Measurements from ENCODE around the gene PDC.
A peak's percentile ranks its signal among the peaks of the same experiment; 100 is the strongest.

The PDC gene

DNA sequence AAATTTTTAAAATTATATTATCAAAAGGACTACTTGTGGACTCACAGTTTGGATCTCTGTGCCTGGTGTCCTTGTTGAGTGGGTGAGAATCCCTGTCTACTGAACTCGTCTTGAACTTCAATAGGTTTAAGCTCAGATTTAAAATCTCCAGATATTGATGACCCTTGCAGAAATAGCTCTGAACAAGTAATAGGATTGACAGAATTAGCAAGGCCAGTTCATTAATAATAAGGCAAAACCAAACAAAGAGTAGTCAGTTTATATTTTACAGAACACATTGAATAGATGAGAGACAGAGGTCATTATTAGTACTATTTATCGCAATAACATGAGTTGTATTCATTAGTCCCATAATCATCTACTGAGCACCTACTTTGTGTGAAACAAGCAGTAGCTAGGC lies at the start of gene PDC:
TSS of gene PDC (minus strand) at position 101 of the 400 bp plus-strand sequence. CDS start 11,655 bp downstream, outside the sequence.
- DNase-seq (ENCODE audit: low read depth) = no peak

DNA sequence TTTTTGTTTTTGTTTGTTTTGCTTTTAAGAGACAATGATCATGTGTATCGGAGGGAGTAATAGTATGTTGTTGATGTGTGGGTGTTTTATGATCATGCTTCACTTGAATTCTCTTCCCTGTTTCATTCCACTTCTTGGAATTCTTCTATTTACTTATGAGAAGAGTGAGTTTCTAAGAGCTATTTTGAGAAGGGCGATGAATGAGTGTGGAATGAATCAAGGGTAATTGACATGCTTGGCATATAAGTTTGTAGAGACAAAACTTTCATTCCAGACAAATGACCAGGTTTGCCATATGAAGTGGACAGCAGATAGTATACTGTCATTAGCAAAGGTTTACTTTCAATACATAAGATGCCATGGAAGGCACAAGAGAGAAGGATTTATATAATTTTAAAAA lies 42.3 kb upstream of the PDC start:
- peak; percentile 30 for DNase-seq (ENCODE audit: low read depth)

DNA sequence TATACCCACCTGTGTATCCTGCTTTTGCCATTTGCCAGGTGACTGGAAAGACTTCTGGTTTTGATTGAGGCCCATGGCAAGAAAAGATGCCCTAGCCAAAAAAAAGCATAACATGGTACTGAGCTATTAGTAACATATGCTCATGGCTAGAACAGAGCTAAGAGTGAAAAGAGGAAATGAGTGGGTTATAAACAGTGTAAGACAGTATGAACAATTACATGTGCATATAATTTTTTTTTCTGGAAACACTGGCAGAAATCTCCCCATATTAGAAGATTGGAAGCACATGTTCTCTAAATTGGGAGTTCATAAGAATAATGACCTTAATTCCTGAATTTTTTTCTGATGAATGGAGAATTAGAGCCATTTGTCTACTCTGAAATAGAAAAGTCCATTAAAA lies 41.2 kb upstream of the PDC start:
- no peak for DNase-seq (ENCODE audit: low read depth)

DNA sequence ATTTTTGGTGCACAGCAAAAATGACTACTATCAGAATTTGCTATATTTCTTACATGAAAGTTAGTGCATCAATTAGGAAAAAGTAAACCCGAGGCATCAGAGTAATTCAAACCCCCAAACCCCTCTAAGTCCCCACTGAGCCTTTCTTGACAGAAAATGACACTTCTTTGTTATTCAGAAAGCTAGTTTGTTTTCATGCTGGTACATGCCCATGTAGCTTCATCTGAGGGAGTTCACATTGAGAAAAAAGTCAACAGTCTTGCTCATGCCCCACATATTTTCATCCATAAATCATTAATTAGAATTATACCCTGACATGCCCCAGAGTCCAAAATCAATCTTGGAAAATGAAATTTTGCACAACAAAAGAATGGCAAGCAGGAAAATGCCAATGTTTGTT lies 39.9 kb upstream of the PDC start:
- DNase-seq (ENCODE audit: low read depth) = no peak

DNA sequence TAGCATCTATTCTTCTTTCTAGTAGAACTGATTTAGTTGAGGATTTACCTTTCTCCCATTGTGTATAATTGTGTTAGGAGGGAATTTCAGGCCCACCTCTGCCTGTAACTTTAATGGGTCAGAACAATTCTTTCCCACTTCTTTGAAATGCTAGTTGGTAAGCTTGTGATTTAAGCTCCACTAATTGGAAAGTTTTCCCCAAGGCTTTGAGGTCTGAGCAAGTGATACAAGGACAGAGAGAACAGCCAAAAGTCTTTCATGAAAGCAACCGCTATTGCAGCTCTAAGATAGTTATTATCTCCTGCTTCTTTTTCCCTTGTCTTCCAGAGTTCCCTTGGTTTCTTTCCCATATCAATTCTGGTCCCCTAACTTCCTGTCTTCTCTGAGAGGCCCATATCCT lies 38.7 kb upstream of the PDC start:
- DNase-seq (ENCODE audit: low read depth) = no peak

DNA sequence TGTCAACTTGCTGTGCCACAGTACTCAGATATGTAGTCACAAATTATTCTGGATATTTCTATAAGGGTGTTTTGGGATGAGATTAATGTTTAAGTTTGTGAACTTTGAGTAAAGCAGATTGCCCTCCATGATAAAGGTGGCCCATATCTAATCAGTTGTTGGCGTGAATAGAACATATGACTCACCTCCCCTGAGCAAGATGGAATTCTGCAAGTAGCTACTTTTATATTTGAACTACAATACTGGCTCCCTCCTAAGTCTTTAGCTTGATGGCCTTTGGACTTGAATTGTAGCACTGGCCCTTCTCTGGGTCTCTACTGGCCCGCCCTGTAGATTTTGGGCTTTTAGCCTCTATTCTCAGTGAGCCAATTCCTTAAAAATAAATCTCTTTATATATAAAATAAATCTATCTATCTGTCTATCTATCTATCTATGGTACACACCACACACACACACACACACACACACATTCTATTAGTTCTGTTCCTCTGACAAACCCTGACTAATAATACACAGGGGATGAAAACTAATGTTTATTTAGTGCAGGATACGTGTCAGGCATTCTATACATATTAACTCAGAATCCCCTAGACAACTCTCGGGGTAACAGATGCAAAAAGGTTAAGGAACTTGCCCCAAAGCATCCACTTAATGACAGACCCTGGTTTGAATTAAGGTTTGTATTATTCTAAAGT lies 37.9 kb upstream of the PDC start:
- peak; percentile 79 for DNase-seq (ENCODE audit: low read depth)

DNA sequence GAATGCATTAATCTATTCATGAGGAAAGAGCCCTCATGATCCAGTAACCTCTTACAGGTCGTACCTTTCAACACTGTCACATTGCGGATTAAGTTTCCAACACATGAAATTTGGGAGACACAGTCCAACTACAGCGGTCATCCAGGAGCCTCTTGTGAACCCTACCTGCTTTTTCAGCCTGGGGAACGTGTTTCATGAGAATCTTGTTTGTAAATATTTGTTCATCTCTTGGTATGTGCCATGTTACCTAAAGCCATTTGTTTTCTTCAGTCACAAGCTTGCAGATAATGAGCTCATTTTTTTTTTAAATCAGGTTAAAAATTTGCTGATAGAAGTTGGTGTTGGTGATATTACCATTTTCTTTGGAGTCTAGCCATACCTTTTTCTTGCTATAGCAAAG lies 37.2 kb upstream of the PDC start:
- DNase-seq (ENCODE audit: low read depth) = no peak

DNA sequence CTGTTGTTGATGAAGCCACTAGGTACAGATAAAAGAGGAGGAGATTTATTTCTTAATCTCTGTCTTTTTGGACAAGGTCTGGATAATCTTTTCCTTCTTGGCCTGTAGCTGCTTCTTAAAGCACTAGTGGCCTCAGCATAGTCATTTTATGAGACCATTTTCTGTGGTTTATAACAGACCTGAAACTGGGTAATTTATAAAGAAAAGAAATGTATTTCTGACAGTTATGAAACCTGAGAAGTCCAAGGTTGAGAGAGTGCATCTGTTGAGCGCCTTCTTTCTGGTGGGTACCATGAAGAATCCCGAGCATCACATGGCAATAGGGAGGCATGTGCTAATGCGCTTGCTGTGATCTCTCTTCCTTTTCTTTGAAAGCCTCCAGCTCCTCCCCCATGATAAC lies 36.7 kb upstream of the PDC start:
- no peak for DNase-seq (ENCODE audit: low read depth)

DNA sequence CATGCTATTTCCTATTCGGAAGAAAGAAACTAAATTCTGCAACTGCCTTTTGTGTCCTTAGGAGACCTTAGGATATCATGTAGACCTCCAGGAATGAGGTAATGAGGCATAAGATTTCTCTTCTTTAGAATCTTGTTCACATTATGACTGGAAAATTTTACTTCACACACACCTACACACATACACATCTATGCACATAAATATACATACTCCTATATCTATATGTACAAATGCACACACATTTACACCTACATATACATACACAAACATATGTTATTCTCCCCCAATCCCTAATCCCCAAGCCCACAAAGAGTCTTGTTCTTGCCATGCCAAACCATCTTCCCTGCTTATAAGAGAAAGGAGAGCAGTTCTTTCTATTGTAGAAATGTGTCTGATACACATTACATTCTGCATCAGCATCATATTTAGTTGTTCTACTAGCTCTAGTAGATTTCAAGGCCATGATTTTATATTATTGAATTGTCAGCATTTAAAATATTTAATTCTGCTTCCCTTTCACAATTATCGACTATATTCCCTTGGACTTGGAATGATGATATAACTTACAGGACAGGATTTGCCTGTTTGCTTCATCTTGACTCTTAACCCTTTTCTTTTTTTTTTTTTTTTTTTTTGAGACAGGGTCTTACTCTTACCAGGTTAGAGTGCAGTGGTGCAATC lies 35.4 kb upstream of the PDC start:
- no peak for DNase-seq (ENCODE audit: low read depth)

DNA sequence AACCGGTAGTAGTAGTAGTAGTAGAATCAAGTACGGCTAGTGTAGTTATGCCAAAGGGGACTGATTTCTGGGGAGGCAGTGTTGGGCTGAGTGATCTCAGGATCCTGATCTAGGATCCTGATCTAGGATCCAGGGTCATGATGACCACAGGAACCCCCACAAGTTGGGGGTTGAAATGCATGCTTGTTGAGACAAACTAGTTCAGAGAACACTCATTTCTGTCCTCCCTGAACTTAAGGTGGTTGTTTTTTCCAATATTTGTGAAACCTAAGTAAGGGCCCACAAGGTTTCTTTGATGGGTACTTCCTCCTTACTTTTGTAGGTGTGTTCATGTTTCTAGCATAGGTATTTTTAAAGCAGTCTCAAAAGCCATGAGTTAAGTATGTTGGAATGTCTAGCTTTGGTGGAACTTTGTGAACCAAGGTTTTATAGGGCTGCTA lies 33.9 kb upstream of the PDC start:
- DNase-seq (ENCODE audit: low read depth) = no peak

DNA sequence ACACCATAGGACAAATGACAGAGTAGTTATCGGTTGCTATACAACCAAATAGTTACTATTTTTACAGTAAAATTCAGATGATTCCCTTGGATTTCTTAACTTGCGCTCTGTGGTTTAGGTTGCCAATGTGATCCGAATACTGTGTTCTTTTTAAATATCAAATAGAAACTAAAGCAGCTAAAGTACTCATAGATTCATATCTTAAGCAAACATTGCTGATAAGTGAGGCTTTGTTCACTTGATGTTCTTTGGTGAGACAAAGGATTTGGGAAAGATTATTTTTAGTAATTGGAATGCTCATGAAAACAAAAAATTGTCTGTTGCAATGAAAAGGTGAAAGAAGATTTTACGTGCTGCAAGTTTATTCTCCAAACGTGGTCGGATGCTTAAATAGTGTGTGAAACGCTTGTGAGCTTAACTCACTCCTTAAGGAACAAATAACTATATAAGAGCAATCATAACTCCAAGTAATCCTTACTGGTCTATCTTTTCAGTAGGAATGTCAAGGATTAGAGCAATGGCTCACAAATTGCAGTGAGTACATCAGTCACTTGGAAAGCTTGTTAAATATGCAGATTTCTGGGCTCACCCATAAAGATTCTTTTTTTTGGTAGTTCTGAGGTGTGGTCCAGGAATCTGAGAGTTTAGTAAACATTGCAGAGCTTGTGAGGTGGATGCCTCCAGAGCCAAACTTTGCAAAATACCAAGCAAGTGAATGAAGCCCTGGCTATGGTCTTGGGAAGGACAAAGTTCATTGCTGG lies 31.8 kb upstream of the PDC start:
- DNase-seq (ENCODE audit: low read depth) = peak; percentile 70

DNA sequence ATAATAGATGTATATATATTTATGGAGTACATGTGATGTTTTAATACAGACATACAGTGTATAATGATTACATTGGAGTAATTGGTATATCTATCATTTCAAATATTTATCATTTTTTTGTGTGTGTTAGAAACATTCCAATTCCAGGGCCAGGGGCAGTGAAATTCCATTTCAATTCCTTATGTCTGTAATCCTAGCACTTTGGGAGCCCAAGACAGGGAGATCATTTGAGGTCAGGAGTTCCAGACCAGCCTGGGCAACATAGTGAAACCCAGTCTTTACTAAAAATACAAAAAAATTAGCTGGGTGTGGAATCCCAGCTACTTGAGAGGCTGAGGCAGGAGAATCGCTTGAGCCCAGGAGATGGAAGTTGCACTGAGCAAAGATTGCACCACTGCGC lies 30.4 kb upstream of the PDC start:
- DNase-seq (ENCODE audit: low read depth) = no peak

DNA sequence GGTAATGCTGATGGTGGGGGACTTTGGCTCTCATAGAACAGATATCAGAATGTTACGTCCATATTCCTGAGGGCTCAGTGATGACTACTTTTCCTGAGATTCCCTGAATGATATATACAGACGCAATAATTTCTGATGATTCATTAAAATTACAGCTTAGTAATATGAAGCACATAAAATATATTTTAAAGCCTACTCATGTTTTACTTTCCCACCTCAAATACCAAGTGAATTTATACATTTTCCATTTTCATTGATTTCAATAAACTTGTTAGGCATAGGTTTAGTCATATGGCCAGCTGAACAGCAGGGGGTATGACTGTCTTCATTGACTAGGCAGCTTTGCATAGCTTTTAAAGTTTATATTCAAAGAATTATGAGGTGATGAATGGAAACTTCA lies 26.2 kb upstream of the PDC start:
- DNase-seq (ENCODE audit: low read depth) = peak; percentile 45

DNA sequence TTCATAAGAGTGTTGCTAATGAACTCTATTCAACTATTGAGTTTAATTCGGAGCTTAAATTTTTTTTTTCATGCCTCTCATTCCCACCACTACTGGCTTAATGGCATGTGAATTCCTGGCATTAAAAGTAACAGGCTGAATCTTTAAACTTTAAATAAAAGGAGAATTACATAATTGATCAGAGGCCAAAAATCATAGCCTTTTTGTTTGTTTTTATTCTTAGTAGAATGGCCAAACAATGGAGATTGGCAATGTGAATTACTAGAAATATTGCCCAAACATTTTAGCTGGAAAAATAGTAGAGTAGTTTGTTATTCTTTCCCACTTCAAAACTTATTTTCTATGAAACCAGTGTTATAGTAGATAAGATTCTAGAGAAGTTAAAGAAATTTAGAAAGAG lies 25.1 kb upstream of the PDC start:
- DNase-seq (ENCODE audit: low read depth) = no peak

DNA sequence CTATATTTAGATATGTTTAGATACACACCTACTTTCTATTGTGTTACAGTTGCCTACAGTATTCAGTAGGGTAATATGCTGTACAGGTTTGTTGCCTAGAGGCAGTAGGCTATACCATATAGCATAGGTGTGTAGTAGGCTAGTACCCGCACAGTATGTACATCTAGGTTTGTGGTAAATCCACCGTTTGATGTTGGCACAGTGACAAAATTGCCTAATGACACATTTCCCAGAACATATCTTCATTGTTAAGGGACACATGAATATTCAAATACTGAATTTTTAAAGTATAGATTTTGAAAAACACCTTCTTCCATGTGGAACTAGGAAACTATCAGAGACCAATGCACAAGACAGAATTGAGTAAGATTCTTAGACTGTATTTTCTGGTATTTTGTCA lies 22.6 kb upstream of the PDC start:
- DNase-seq (ENCODE audit: low read depth) = no peak

DNA sequence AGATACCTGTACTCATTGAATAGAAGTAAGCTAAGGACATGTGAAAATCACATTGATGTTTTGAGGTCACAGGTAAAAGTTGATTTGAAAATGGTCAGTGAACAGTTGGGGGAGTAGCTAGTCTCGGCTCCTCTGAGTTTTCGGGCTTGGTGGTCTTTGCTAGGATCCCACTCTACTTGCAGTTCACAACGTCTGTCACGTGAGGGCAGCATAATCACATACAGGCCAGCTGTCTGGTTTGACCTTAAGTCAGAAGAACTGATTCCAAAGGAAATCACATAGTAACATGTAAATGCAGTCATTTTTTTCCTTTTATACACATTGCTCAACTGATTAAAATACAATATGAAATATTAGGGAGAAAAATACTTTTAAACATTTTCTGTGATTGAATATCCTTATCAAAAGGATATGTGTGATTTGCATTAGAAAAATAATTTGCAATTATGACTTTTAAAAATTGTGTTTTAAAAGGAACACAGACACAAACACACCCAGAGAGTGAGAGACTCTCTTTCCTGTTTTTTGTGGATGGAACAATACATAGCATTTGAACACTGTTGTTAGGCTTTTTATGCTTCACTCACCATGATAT lies 21.8 kb upstream of the PDC start:
- DNase-seq (ENCODE audit: low read depth) = peak; percentile 68

DNA sequence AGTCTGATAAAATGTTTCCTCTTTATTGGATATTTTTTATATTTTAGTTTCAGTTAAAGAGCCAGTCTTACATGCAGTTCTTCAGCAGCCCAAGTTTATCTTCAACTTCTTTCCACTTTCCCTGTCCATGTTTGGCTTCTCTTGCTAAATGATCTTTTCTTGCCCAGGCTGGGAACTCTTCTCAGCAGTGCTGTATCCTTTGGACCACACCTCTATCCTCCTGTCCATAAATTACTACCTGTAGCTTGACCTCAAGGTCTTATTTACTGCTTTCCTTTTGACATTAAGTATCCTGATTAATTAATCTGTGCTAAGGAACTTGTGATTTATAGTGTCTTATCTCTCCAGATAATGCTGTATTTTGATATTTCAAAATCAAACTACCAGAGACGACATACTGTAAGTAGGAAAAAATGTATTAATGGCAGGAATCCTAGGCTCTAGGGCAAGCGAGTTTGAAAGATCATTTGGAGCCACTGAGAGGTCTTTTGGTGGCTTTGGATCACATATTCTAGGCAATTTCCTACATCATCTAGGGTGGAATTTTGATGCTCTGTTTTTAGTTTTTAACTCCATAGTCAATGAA lies 20.5 kb upstream of the PDC start:
- DNase-seq (ENCODE audit: low read depth) = no peak

DNA sequence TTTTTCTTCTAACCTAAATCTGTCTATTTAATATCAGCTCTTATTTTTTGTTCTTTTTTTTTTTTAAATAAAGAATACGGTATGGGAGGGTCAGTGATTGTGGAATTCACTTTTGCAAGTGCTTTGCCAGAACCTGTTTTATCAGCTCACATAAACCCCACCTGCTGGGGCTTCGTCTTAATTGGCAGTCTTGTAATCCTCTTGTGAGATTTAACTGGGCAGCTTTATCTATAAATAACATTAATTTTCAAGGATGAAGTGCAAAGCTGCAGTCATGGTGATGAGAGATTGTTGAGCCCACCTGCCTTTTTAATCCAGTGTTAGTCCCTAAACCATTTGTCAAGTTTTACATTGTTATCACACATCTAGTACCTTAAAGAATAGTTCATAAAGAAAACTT lies 18.2 kb upstream of the PDC start:
- DNase-seq (ENCODE audit: low read depth) = no peak

DNA sequence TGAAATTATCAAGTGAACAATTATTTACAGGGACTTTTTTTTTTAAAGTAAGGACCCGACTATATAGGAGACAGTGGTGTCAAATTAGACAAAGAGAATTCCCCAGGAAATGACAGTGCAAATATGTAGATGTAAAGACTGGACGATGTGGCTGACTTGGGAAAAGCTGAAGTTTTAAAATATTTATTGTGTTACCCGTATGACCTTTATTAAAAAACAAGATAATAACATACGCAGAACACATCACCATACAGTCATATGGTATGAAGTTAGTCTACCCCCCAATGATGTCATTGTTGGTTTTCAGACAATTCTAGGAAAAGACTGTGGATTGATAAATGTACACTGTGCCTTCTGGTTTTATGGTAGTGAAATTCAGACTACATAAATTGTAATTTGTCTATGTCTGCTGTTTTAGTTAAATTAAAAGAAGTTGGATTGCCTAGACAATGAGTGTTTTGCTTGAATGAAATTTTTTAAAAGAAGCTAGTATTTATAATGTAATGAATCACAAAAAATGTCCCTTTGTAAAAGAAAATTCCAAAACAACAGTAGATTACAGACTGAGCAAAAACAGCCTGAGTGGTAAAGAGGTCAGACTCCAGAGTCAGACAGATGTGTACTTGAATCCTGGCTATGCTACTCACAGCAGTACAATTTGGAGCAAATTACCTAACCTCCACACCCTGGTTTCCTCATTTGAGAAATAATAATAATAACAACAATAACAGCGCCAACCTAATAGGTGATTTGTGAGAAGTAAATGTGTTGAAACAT lies 15.5 kb upstream of the PDC start:
- DNase-seq (ENCODE audit: low read depth) = peak; percentile 73

DNA sequence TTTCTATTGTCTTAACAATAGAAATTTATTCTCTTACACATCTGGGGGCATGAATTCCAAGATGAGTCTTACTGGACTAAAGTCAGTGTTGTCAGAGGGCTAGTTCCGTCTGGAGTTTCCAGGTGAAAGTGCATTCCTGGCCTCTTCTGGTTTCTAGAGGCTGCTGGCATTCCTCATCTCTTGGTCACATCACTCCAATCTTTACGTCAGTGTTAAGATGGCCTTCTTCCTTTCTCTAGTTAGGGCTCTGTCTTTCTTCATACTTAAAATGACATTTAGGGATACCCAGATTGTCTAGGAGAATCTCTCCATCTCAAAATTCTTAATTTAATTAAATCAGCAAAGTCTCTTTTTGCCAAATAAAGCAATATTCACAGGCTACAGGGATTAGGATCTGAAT lies 13.3 kb upstream of the PDC start:
- DNase-seq (ENCODE audit: low read depth) = peak; percentile 81

DNA sequence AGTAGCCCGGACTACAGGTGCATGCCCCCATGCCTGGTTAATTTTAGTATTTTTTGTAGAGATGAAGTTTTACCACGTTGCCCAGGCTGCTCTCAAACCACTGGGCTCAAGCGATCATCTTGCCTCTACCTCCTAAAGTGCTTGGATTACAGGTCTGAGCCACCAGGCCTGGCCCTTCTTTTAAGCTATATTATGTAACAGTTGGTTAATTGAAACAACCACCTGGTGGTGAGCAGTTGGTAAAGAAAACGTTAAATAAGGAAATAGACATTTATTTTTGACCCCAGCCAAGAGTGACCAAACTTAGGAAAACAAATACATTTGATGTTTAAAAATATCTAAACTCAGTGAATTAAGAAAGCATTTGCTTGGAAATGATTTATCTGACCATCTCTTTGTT lies 12.1 kb upstream of the PDC start:
- no peak for DNase-seq (ENCODE audit: low read depth)

DNA sequence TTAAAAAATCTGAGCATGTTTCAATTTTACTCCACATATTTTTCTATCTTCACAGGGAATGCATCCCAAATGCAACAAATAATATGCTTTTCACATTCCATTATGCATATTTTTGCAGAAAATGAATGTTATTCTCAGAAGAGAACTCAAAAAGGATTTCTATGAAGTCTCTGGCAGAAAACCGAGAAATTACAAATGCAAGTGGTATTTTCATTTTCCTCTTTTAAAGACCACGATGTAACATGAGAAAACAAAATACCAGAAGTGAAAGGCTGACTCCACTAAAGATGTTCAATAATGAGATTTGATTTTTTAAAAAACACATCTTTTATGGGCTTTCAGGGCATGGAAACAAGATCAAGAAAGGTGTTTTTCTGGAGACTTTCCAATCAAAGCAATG lies 5.0 kb upstream of the PDC start:
- DNase-seq (ENCODE audit: low read depth) = no peak

Data from iris pigment epithelial cell (primary cell).